ENCODE results near the gene ORAI2. TPM values are rescaled to one million over a fixed set of nuclear protein-coding genes. Genes with fewer than 3 reads are reported as not detected.
A peak's percentile ranks its signal among the peaks of the same experiment; 100 is the strongest.

ORAI2 gene
- total RNA-seq, 1 donor from 2014 or later = 29.7 TPM

DNA sequence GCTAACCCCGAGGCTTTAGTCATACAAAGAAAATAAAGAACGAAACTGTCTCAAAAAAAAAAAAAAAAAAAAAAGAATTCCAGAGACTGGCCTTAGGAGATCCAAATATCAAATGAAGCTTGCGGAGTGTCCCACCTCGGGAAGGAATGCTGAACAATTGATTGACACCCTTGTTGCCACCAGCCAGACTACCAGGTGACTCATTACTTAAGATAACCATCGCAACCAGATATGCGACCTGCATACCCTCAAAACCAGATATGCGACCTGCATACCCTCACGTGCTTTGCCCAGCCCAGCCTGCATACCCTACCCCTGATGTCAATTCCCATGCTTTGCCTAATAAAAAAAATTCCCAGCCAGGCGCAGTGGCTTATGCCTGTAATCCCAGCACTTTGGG is 39.9 kb upstream of the ORAI2 start:
- no peak overlapping the region for H3K27ac ChIP-seq
- peaks cover 14% of the 10 kb centered on the region for H3K36me3 ChIP-seq
- no peak for ATAC-seq
- no peaks in the 10 kb centered on the region for H3K9me3 ChIP-seq
- peaks cover 15% of the 10 kb centered on the region for H3K4me1 ChIP-seq
- DNase-seq = no peak
- intact Hi-C loops (cut with DNase I) = no loop called here
- no peak overlapping the region for H3K4me3 ChIP-seq
- TF ChIP-seq, protein P1, sequence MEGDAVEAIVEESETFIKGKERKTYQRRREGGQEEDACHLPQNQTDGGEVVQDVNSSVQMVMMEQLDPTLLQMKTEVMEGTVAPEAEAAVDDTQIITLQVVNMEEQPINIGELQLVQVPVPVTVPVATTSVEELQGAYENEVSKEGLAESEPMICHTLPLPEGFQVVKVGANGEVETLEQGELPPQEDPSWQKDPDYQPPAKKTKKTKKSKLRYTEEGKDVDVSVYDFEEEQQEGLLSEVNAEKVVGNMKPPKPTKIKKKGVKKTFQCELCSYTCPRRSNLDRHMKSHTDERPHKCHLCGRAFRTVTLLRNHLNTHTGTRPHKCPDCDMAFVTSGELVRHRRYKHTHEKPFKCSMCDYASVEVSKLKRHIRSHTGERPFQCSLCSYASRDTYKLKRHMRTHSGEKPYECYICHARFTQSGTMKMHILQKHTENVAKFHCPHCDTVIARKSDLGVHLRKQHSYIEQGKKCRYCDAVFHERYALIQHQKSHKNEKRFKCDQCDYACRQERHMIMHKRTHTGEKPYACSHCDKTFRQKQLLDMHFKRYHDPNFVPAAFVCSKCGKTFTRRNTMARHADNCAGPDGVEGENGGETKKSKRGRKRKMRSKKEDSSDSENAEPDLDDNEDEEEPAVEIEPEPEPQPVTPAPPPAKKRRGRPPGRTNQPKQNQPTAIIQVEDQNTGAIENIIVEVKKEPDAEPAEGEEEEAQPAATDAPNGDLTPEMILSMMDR (IDR thresholded peaks at IDR 0.05) = no peak
- H3K27me3 ChIP-seq (ENCODE audit: low read depth) = no peaks in the 10 kb centered on the region

DNA sequence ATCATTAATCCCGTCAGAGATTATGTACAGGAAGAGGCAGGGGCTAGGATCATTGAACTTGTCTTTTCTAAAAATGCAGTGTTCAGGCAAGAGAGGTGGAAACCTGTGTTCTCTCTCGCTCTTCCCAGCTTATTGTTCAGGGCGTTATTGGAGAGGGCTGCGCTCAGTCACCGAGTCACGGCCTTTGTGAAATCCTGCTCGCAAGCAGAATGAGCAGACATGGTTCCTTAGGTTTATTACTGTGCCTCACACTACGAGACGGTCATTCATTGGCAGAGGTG is 37.8 kb upstream of the ORAI2 start:
- no peak for ATAC-seq
- no peak for DNase-seq
- Histone ChIP-seq H3K4me1 (peaks cover 15% of the 10 kb centered on the region), H3K36me3 (peaks cover 32% of the 10 kb centered on the region), H3K4me3 (peak overlapping the region; percentile 98), H3K27ac (peak overlapping the region; percentile 91), H3K27me3 (ENCODE audit: low read depth) (no peaks in the 10 kb centered on the region), H3K9me3 (no peaks in the 10 kb centered on the region)
- intact Hi-C loops (cut with DNase I) = no loop called here
- TF ChIP-seq, protein P1 (IDR thresholded peaks at IDR 0.05) = no peak

DNA sequence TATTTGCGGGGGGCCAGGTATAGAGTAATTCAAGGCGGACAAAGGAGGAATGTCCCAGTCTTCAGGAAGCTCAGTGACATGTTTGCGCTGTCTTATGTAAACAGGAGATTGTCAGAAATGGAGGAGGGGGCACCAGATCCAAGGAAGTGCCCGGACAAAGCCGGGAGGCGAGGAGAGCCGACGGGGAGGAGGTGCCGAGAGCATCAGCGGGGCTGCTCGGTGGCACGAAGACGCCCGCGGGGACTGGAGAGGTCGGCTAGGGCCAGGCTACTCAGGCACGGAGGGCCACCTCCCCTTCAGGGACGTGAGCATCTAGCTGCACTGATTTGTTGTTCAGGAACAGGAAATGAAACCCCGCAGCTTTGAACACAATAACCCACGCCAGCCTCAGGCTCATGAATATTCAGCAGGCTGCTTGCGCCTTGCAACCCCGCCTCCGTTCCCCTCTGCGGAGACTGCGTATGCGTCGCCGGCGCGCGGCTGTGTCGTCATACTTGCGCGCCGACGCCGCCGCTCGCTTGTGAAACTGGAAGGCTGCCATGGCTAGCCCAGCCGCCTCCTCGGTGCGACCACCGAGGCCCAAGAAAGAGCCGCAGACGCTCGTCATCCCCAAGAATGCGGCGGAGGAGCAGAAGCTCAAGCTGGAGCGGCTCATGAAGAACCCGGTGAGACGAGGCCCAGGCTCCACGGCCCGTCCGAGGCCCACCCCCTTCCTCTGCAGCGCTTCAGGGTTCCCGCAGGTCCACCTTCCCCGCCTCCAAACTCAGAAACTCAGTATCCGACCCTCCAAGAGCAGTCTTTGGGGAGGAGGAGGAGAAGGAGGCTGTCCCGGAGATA is 37.3 kb upstream of the ORAI2 start, which contains the start of gene PRKRIP1:
PRKRIP1 (plus strand) TSS at position 491 of the 837 bp plus-strand sequence; CDS start at position 540, 49 bp downstream.
- H3K36me3 ChIP-seq = peaks cover 38% of the 10 kb centered on the region
- DNase-seq (peak; percentile 91), ATAC-seq (peak; percentile 97)
- no peaks in the 10 kb centered on the region for H3K27me3 ChIP-seq (ENCODE audit: low read depth)
- no peaks in the 10 kb centered on the region for H3K9me3 ChIP-seq
- peak within 1 kb of the TSS; percentile 98 for H3K4me3 ChIP-seq
- TF ChIP-seq, protein P1 (IDR thresholded peaks at IDR 0.05) = no peak
- peak within 1 kb of the TSS; percentile 91 for H3K27ac ChIP-seq
- intact Hi-C loops (cut with DNase I) = no loop called here
- peaks cover 15% of the 10 kb centered on the region for H3K4me1 ChIP-seq

DNA sequence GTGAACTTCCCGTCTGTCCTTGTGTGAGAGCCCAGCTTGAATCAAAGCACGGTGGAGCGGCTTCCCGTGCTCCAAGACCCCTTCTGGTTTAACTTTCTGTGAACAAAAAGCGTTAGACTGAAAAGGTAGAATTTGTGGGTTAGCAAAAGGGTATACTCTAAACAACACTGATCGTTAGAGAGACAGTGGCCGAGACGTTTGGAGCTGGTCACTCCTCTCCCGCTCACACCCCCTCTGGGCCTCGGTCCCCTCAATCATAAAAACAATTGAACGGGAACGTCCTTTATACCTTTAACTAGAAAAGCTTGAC is 36.7 kb upstream of the ORAI2 start:
- Histone ChIP-seq H3K4me3 (peak overlapping the region; percentile 98), H3K27me3 (ENCODE audit: low read depth) (no peaks in the 10 kb centered on the region), H3K36me3 (peaks cover 43% of the 10 kb centered on the region), H3K9me3 (no peaks in the 10 kb centered on the region), H3K4me1 (peaks cover 15% of the 10 kb centered on the region), H3K27ac (peak overlapping the region; percentile 91)
- DNase-seq (no peak), ATAC-seq (peak in 1 of 2 donors; percentile 18)
- intact Hi-C loops (cut with DNase I) = no loop called here
- TF ChIP-seq, protein P1 (IDR thresholded peaks at IDR 0.05) = no peak

DNA sequence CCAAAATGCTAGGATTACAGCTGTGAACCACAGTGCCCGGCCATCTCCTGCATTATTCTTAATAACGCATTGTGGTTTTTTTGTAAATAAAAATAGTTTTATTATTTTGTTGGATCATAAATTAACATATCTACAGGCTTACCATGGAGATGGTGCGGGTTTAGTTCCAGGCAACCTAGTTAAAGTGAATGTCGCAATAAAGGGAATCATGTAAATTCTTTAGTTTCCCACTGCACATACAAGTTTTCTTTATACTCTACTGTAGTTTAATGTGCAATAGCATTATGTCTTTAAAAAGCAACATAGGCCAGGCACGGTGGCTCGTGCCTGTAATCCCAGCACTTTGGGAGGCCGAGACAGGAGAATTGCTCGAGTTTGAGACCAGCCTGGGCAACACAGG is 34.8 kb upstream of the ORAI2 start:
- Histone ChIP-seq H3K27me3 (ENCODE audit: low read depth) (no peaks in the 10 kb centered on the region), H3K4me1 (peaks cover 15% of the 10 kb centered on the region), H3K27ac (no peak overlapping the region), H3K4me3 (no peak overlapping the region), H3K9me3 (no peaks in the 10 kb centered on the region), H3K36me3 (peaks cover 56% of the 10 kb centered on the region)
- ATAC-seq (no peak), DNase-seq (no peak)
- intact Hi-C loops (cut with DNase I) = no loop called here
- TF ChIP-seq, protein P1 (IDR thresholded peaks at IDR 0.05) = no peak

All from lower lobe of right lung (tissue), 2 donors.